ENCODE results near the gene NHLH1.

DNA sequence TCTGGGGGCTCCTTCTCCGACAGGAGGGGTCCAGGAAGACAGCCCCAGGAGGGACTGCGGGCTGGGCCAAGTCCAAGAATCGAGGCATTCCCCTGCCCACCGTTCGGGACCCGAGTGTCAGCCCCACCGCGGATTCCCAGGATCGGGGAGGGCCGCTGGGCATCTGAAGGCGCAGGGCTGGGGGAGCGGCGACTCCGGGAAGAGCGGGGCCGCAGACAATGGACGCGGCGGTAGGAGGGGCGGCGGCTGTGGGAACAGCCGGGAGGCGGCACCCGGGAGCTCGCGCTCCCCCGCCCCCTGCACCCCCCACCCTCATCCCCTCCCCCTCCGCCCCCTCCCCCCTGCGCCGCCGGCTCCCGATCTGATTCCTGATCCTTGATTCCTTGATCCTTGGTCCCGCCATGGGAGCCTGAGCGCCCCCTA is 33.4 kb downstream of the NHLH1 start, which contains the start of gene VANGL2:
- TF ChIP-seq, protein P1, sequence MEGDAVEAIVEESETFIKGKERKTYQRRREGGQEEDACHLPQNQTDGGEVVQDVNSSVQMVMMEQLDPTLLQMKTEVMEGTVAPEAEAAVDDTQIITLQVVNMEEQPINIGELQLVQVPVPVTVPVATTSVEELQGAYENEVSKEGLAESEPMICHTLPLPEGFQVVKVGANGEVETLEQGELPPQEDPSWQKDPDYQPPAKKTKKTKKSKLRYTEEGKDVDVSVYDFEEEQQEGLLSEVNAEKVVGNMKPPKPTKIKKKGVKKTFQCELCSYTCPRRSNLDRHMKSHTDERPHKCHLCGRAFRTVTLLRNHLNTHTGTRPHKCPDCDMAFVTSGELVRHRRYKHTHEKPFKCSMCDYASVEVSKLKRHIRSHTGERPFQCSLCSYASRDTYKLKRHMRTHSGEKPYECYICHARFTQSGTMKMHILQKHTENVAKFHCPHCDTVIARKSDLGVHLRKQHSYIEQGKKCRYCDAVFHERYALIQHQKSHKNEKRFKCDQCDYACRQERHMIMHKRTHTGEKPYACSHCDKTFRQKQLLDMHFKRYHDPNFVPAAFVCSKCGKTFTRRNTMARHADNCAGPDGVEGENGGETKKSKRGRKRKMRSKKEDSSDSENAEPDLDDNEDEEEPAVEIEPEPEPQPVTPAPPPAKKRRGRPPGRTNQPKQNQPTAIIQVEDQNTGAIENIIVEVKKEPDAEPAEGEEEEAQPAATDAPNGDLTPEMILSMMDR (IDR thresholded peaks at IDR 0.05; ENCODE audit: low read depth, low read length): no peak
- TF ChIP-seq POLR2A (IDR thresholded peaks at IDR 0.05; ENCODE audit: extremely low read depth, insufficient read length) (no peak), MYC (IDR thresholded peaks at IDR 0.05; ENCODE audit: low read depth, low read length) (no peak)
- TF ChIP-seq, protein P2, sequence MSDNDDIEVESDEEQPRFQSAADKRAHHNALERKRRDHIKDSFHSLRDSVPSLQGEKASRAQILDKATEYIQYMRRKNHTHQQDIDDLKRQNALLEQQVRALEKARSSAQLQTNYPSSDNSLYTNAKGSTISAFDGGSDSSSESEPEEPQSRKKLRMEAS (IDR thresholded peaks at IDR 0.05; ENCODE audit: low read depth, low read length): no peak
